Pancreas (tissue), 10 donors: Measurements from ENCODE around the gene GLYATL1. TPM values are rescaled to one million over a fixed set of nuclear protein-coding genes. Genes with fewer than 3 reads are reported as not detected.

Source experiments
- ATAC-seq, 4 donors: fragments of 200-7000 bp; cut with Tn5 transposase; one replicate each; pipeline versions ENCODE4 v1.8.0 to v1.9.1; 2020; ENCODE audit warnings: mild to moderate bottlenecking in 4 of 4, moderate library complexity in 4 of 4
- DNase-seq, 6 donors: peaks; one replicate each; pipeline ENCODE4 v3.0.0-alpha.2; 2020
- FAIRE-seq: peaks from 2 replicates; lab custom pipeline; 2012; peaks lifted over from hg19 to GRCh38; lab: Jason Lieb, UNC
- H3K27ac ChIP-seq, 4 donors: fragments of 200-600 bp; sonication (generic); 1 replicate in 3 of 4; 2 replicates in 1 of 4; pipeline versions ENCODE4 v1.5.0 to v1.8.0; 2020
- H3K27me3 ChIP-seq, 4 donors: fragments of 200-600 bp; one replicate each; pipeline ENCODE4 v1.8.0; 2021
- H3K36me3 ChIP-seq, 3 donors: fragments of 200-600 bp; sonication (generic) in 1 of 3; one replicate each; pipeline versions ENCODE4 v1.5.0 to v1.8.0; 2020 to 2021
- H3K4me1 ChIP-seq, 3 donors: fragments of 200-600 bp; one replicate each; pipeline ENCODE4 v1.8.0; 2021
- H3K4me3 ChIP-seq, 4 donors: fragments of 200-600 bp; sonication (generic) in 2 of 4; one replicate each; pipeline versions ENCODE4 v1.5.0 to v1.8.0; 2020 to 2021
- H3K9me3 ChIP-seq, 4 donors: fragments of 200-600 bp; one replicate each; pipeline ENCODE4 v1.8.0; 2021
- CTCF ChIP-seq, 4 donors: fragments of 200-600 bp; sonication (generic) in 3 of 4; IDR thresholded peaks; one replicate each; pipeline versions ENCODE4 v1.5.0 to v1.8.0; 2021; ENCODE audit warnings: antibody characterized with exemption in 4 of 4
- WGBS, 2 donors: extraction: QIAGEN DNeasy Blood & Tissue Kit; methylation state at CpG; one replicate each; pipeline ENCODE4 v1.1.7; 2013; 5-methylcytosine and 5-hydroxymethylcytosine counted together
- intact Hi-C, 3 donors: fragments of 100-400 bp; cut with DNase I; formaldehyde crosslinking; loops; one replicate each; pipeline versions ENCODE4 v1.11.1 to v1.14.2; 2022
- polyA plus RNA-seq, 2 donors: library from polyadenylated mRNA; stranded (reverse); fragments of 200-250 nt; gene quantifications; one replicate each; pipeline ENCODE4 v1.2.3, GENCODE V29; 2013
- total RNA-seq, 6 donors: library from RNA; stranded (reverse); fragmentation: NEBNext Ultra II Directional in 4 of 6; extraction: Animal tissue kit (Norgen Biotek cat#: 25700) in 4 of 6; gene quantifications; one replicate each; pipeline versions ENCODE4 v1.2.1 to v1.2.4, GENCODE V29; 2021 to 2023
- donor health status: healthy with polysubstance abuse.
- donor health status: DM: no; HTN: no; CAD: no; lungs with moderate emphysema.
- donor health status: DM: no; HTN: no; CAD: no.
- donor health status: control.
- donor health status: control.
- donor health status: Bipolar disorder and iron deficiency.
- donor health status: DM: yes; HTN: yes; CAD: no.
- donor health status: DM: no; HTN: no; CAD: no.
- donor health status: DM: no; HTN: no; CAD: no.
- donor health status: DM: yes; HTN: yes; CAD: no.

Gene GLYATL1
- total and polyA plus RNA-seq, 8 donors, result 0.19 to 2.7 (median 0.47) TPM

- Histone ChIP-seq H3K4me1 (no peaks in the 10 kb centered on the region), H3K4me3 (no peak overlapping the region), H3K9me3 (no peaks in the 10 kb centered on the region), H3K36me3 (no peaks in the 10 kb centered on the region), H3K27ac (no peak overlapping the region), H3K27me3 (peaks cover 0 to 13% (median 2%) of the 10 kb centered on the region in 4 donors)
- ATAC-seq (no peak), DNase-seq (no peak), FAIRE-seq (no peak)
- intact Hi-C loops, result no loop called here
- TF ChIP-seq CTCF (IDR thresholded peaks at IDR 0.05), result no peak
- 60 to 62% methylated on average over 1 of the region's 1 CpG for WGBS, 2 donors
Observed at GRCh38 chr11:58902881-58903280, 36.4 kb upstream of the GLYATL1 start.

- H3K4me3 ChIP-seq, result peak overlapping the region in 1 of 4 donors; percentile 23
- no peaks in the 10 kb centered on the region for H3K4me1 ChIP-seq
- peak in 2 of 4 donors; percentile 22 to 41 for ATAC-seq
- no peaks in the 10 kb centered on the region for H3K9me3 ChIP-seq
- no peak for FAIRE-seq
- WGBS, 2 donors, result 10 to 12% methylated on average over 41 of the region's 41 CpGs
- intact Hi-C loops, result no loop called here
- H3K27ac ChIP-seq, result no peak overlapping the region
- peaks cover 0 to 10% (median 2%) of the 10 kb centered on the region in 4 donors for H3K27me3 ChIP-seq
- peak in 2 of 6 donors; percentile 60 to 62 for DNase-seq
- no peaks in the 10 kb centered on the region for H3K36me3 ChIP-seq
- no peak for TF ChIP-seq CTCF (IDR thresholded peaks at IDR 0.05)
Observed at GRCh38 chr11:58905011-58905720, 34.1 kb upstream of the GLYATL1 start.

- intact Hi-C loops, result no loop called here
- no peaks in the 10 kb centered on the region for H3K36me3 ChIP-seq
- peaks cover 0 to 10% (median 2%) of the 10 kb centered on the region in 4 donors for H3K27me3 ChIP-seq
- H3K27ac ChIP-seq, result no peak overlapping the region
- FAIRE-seq (no peak), DNase-seq (peak in 5 of 6 donors; percentile 35 to 64 (median 48)), ATAC-seq (peak; percentile 54 to 84 (median 82))
- H3K4me3 ChIP-seq, result peak overlapping the region in 1 of 4 donors; percentile 23
- H3K9me3 ChIP-seq, result no peaks in the 10 kb centered on the region
- 9% methylated on average over 30 to 33 of the region's 33 CpGs for WGBS, 2 donors
- TF ChIP-seq CTCF (IDR thresholded peaks at IDR 0.05), result peak in 1 of 4 donors; percentile 10
- H3K4me1 ChIP-seq, result no peaks in the 10 kb centered on the region
Observed at GRCh38 chr11:58905721-58906547, 33.4 kb upstream of the GLYATL1 start.

- FAIRE-seq (no peak), ATAC-seq (peak in 1 of 4 donors; percentile 23)
- no peak for TF ChIP-seq CTCF (IDR thresholded peaks at IDR 0.05)
Observed at GRCh38 chr11:58907780-58908179, 31.5 kb upstream of the GLYATL1 start.

More at GRCh38 chr11:58907780-58908179, 31.5 kb upstream of the GLYATL1 start:
- no peak for DNase-seq
- intact Hi-C loops, result no loop called here
- 75 to 80% methylated on average over 3 of the region's 3 CpGs for WGBS, 2 donors
- H3K36me3 ChIP-seq, result no peaks in the 10 kb centered on the region
- H3K4me1 ChIP-seq, result no peaks in the 10 kb centered on the region
- H3K9me3 ChIP-seq, result no peaks in the 10 kb centered on the region
- no peak overlapping the region for H3K27ac ChIP-seq
- H3K4me3 ChIP-seq, result no peak overlapping the region
- peaks cover 0 to 10% (median 2%) of the 10 kb centered on the region in 4 donors for H3K27me3 ChIP-seq
